ENCODE results near the gene RBM24.

DNA sequence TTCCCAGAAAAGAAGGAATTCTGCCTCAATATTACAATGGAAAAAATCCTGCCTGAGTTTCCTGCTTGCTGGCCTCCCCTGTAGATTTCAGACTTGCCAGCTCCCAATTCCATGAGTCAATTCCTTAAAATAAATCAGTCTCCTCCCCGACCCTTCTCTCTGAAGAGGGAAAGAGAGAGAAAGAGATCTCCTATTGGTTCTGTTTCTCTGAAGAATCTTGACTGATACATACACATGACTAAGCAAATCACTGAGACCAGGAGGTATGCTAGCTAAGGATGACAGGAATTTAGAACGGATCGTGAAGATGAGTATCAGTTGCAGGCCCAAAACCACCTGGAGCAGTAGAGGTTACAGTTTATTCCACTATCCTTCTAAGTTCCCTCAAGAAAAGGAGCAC is 11.3 kb upstream of the RBM24 start:
- TF ChIP-seq, protein P1, sequence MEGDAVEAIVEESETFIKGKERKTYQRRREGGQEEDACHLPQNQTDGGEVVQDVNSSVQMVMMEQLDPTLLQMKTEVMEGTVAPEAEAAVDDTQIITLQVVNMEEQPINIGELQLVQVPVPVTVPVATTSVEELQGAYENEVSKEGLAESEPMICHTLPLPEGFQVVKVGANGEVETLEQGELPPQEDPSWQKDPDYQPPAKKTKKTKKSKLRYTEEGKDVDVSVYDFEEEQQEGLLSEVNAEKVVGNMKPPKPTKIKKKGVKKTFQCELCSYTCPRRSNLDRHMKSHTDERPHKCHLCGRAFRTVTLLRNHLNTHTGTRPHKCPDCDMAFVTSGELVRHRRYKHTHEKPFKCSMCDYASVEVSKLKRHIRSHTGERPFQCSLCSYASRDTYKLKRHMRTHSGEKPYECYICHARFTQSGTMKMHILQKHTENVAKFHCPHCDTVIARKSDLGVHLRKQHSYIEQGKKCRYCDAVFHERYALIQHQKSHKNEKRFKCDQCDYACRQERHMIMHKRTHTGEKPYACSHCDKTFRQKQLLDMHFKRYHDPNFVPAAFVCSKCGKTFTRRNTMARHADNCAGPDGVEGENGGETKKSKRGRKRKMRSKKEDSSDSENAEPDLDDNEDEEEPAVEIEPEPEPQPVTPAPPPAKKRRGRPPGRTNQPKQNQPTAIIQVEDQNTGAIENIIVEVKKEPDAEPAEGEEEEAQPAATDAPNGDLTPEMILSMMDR (conservative IDR thresholded peaks at IDR 0.05; ENCODE audit: low read depth, low read length), result no peak
- TF ChIP-seq EZH2 (IDR thresholded peaks at IDR 0.05; ENCODE audit: low read length, unreplicated experiment), result no peak
- no peak for TF ChIP-seq EZH2phosphoT487 (IDR thresholded peaks at IDR 0.05; ENCODE audit: borderline replicate concordance, low read length)
